Measurements from ENCODE around the gene SLC17A2.

SLC17A2 gene

GRCh38 chr6:25918083-25918683 is 12.3 kb downstream of the SLC17A2 start:
- no peak for DNase-seq

- DNase-seq = no peak
These were observed 13.6 kb downstream of the SLC17A2 start for GRCh38 chr6:25916789-25917490.

GRCh38 chr6:25916330-25916729 is 14.2 kb downstream of the SLC17A2 start:
- DNase-seq = no peak

- DNase-seq = no peak
These were observed 16.8 kb downstream of the SLC17A2 start for GRCh38 chr6:25913741-25914140.

GRCh38 chr6:25911351-25911750 is 19.1 kb downstream of the SLC17A2 start:
- no peak for DNase-seq

- DNase-seq = no peak
These were observed 22.9 kb downstream of the SLC17A2 start for GRCh38 chr6:25907475-25908014.

- no peak for DNase-seq
These were observed 26.9 kb downstream of the SLC17A2 start for GRCh38 chr6:25903467-25904099.

GRCh38 chr6:25902071-25902470 is 28.4 kb downstream of the SLC17A2 start:
- no peak for DNase-seq

- no peak for DNase-seq
These were observed 29.6 kb downstream of the SLC17A2 start for GRCh38 chr6:25900843-25901242.

GRCh38 chr6:25899580-25900408 is 30.7 kb downstream of the SLC17A2 start:
- no peak for DNase-seq

- no peak for DNase-seq
These were observed 31.4 kb downstream of the SLC17A2 start for GRCh38 chr6:25899123-25899522.

- no peak for DNase-seq
These were observed 32.1 kb downstream of the SLC17A2 start for GRCh38 chr6:25898289-25898977.

- DNase-seq = no peak
These were observed 34.2 kb downstream of the SLC17A2 start for GRCh38 chr6:25896252-25896651.

- DNase-seq = no peak
These were observed 34.7 kb downstream of the SLC17A2 start for GRCh38 chr6:25895771-25896170.

GRCh38 chr6:25893778-25894177 is 36.7 kb downstream of the SLC17A2 start:
- DNase-seq = no peak

GRCh38 chr6:25892877-25893276 is 37.6 kb downstream of the SLC17A2 start:
- DNase-seq = no peak

- DNase-seq = peak; percentile 37
These were observed 40.3 kb downstream of the SLC17A2 start for GRCh38 chr6:25889877-25890853.

- DNase-seq = no peak
These were observed 41.9 kb downstream of the SLC17A2 start for GRCh38 chr6:25888626-25889025.

GRCh38 chr6:25886066-25886465 is 44.4 kb downstream of the SLC17A2 start:
- DNase-seq = no peak

- DNase-seq = no peak
These were observed 46.5 kb downstream of the SLC17A2 start for GRCh38 chr6:25883991-25884390.

- DNase-seq = no peak
These were observed 47.0 kb downstream of the SLC17A2 start for GRCh38 chr6:25883536-25883935.
